ENCODE data around the gene CCDC197.

The CCDC197 gene

GRCh38 chr14:94052662-94053061 is 55.6 kb downstream of the CCDC197 start:
- Histone ChIP-seq H3K4me1 (ENCODE audit: control insufficient read depth, insufficient read depth, low read length) (no peaks in the 10 kb centered on the region), H3K4me3 (ENCODE audit: low read length) (no peak overlapping the region), H3K9ac (ENCODE audit: low read length) (no peak overlapping the region), H3K36me3 (ENCODE audit: control insufficient read depth, insufficient read depth, low read length) (peaks cover 16% of the 10 kb centered on the region), H3K9me3 (ENCODE audit: control insufficient read depth, low read length) (no peaks in the 10 kb centered on the region), H3K27me3 (ENCODE audit: control insufficient read depth, insufficient read depth, low read length) (no peaks in the 10 kb centered on the region)

GRCh38 chr14:94054401-94054800 is 57.3 kb downstream of the CCDC197 start:
- Histone ChIP-seq H3K27me3 (ENCODE audit: control insufficient read depth, insufficient read depth, low read length) (no peaks in the 10 kb centered on the region), H3K4me3 (ENCODE audit: low read length) (no peak overlapping the region), H3K9me3 (ENCODE audit: control insufficient read depth, low read length) (no peaks in the 10 kb centered on the region), H3K4me1 (ENCODE audit: control insufficient read depth, insufficient read depth, low read length) (no peaks in the 10 kb centered on the region), H3K9ac (ENCODE audit: low read length) (no peak overlapping the region), H3K36me3 (ENCODE audit: control insufficient read depth, insufficient read depth, low read length) (peaks cover 17% of the 10 kb centered on the region)

- no peaks in the 10 kb centered on the region for H3K9me3 ChIP-seq (ENCODE audit: control insufficient read depth, low read length)
- H3K27me3 ChIP-seq (ENCODE audit: control insufficient read depth, insufficient read depth, low read length) = no peaks in the 10 kb centered on the region
- H3K9ac ChIP-seq (ENCODE audit: low read length) = no peak overlapping the region
- no peaks in the 10 kb centered on the region for H3K4me1 ChIP-seq (ENCODE audit: control insufficient read depth, insufficient read depth, low read length)
- no peak overlapping the region for H3K4me3 ChIP-seq (ENCODE audit: low read length)
- peaks cover 13% of the 10 kb centered on the region for H3K36me3 ChIP-seq (ENCODE audit: control insufficient read depth, insufficient read depth, low read length)
Observed at GRCh38 chr14:94054936-94055335, 57.8 kb downstream of the CCDC197 start.

- Histone ChIP-seq H3K36me3 (ENCODE audit: control insufficient read depth, insufficient read depth, low read length) (peaks cover 17% of the 10 kb centered on the region), H3K27me3 (ENCODE audit: control insufficient read depth, insufficient read depth, low read length) (no peaks in the 10 kb centered on the region), H3K9me3 (ENCODE audit: control insufficient read depth, low read length) (no peaks in the 10 kb centered on the region), H3K4me3 (ENCODE audit: low read length) (no peak overlapping the region), H3K9ac (ENCODE audit: low read length) (no peak overlapping the region), H3K4me1 (ENCODE audit: control insufficient read depth, insufficient read depth, low read length) (no peaks in the 10 kb centered on the region)
Observed at GRCh38 chr14:94056579-94057308, 59.6 kb downstream of the CCDC197 start.

- H3K36me3 ChIP-seq (ENCODE audit: control insufficient read depth, insufficient read depth, low read length) = peaks cover 17% of the 10 kb centered on the region
Observed at GRCh38 chr14:94058128-94058673, 61.1 kb downstream of the CCDC197 start.

More at GRCh38 chr14:94058128-94058673, 61.1 kb downstream of the CCDC197 start:
- H3K4me3 ChIP-seq (ENCODE audit: low read length) = no peak overlapping the region
- H3K9ac ChIP-seq (ENCODE audit: low read length) = no peak overlapping the region
- no peaks in the 10 kb centered on the region for H3K9me3 ChIP-seq (ENCODE audit: control insufficient read depth, low read length)
- H3K4me1 ChIP-seq (ENCODE audit: control insufficient read depth, insufficient read depth, low read length) = no peaks in the 10 kb centered on the region
- no peaks in the 10 kb centered on the region for H3K27me3 ChIP-seq (ENCODE audit: control insufficient read depth, insufficient read depth, low read length)
